T-helper 1 cell treated with Interleukin-12 subunit alpha and Interleukin-12 subunit beta and Interleukin-4 antibody, amounts not matched to agents 30 μg/mL and 1 μg/mL, for 36 hours (primary cell): Measurements from ENCODE around the gene TANGO2.

Experiments
- H3K27ac Mint-ChIP-seq: one replicate; pipeline ENCODE4 v1.8.0; 2021; ENCODE audit warnings: mild to moderate bottlenecking, mixed read lengths
- H3K27me3 Mint-ChIP-seq: one replicate; pipeline ENCODE4 v1.8.0; 2021; ENCODE audit warnings: low read depth, mixed read lengths
- H3K36me3 Mint-ChIP-seq: one replicate; pipeline ENCODE4 v1.8.0; 2021; ENCODE audit warnings: low read depth, mixed read lengths
- H3K4me1 Mint-ChIP-seq: one replicate; pipeline ENCODE4 v1.8.0; 2021; ENCODE audit warnings: low read depth, mixed read lengths
- H3K4me3 Mint-ChIP-seq: one replicate; pipeline ENCODE4 v1.8.0; 2021; ENCODE audit warnings: mild to moderate bottlenecking, moderate library complexity, mixed read lengths
- H3K9me3 Mint-ChIP-seq: one replicate; pipeline ENCODE4 v1.8.0; 2021; ENCODE audit warnings: mixed read lengths

TANGO2 gene

DNA sequence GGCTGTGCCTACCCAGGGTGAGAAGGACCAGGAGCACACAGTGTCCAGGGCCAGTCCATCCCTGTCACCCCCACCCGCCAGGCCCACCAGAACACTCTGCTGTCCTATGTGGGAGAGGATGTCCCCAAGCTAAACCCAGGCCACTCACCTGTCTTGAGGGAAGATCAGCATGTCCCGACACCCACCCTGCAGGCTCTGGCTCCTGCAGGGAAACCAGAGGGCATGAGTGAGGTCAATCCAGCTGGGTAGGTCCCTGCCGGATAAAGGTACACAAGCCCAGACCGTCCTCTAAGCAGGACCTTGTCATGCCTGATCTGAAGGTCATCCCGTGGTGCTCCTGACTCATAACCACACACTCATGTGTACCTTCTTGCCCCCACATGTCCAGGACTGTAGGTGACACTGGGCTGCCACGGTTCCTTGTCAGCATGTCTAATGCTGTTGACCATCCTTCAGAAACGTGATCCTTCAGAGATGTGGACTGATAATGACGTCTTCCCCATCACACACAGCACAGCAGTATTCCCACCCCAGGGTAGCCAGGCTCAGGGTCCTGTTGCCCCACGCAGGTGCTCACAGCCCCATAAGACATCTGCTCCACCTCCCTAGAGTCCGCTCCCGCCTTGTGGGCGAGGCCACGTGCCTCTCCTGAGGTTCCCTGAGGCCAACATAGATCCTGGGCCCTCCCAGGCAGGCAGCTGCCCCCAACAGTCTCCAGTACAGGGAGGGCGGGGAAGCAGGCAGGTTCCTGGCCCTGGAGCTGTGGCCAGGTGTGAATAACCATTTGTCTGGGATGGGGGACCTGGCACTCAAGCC lies 10.4 kb upstream of the TANGO2 start:
- peaks cover 11% of the 10 kb centered on the region for H3K27me3 Mint-ChIP-seq
- H3K27ac Mint-ChIP-seq, result no peak overlapping the region
- H3K4me1 Mint-ChIP-seq, result peaks cover 1% of the 10 kb centered on the region
- H3K9me3 Mint-ChIP-seq, result no peaks in the 10 kb centered on the region
- H3K36me3 Mint-ChIP-seq, result no peaks in the 10 kb centered on the region
- no peak overlapping the region for H3K4me3 Mint-ChIP-seq

GRCh38 chr22:20011123-20011992 lies 9.6 kb upstream of the TANGO2 start:
- Mint-ChIP-seq H3K4me1 (peaks cover 1% of the 10 kb centered on the region), H3K27ac (no peak overlapping the region), H3K36me3 (no peaks in the 10 kb centered on the region)

GRCh38 chr22:20011993-20012740 lies 8.7 kb upstream of the TANGO2 start:
- H3K4me3 Mint-ChIP-seq, result no peak overlapping the region
- peaks cover 16% of the 10 kb centered on the region for H3K27me3 Mint-ChIP-seq
- peaks cover 4% of the 10 kb centered on the region for H3K4me1 Mint-ChIP-seq
- H3K9me3 Mint-ChIP-seq, result no peaks in the 10 kb centered on the region
- H3K27ac Mint-ChIP-seq, result no peak overlapping the region
- H3K36me3 Mint-ChIP-seq, result no peaks in the 10 kb centered on the region

More at GRCh38 chr22:20011123-20011992, 9.6 kb upstream of the TANGO2 start:
- H3K27me3 Mint-ChIP-seq, result peaks cover 13% of the 10 kb centered on the region
- no peak overlapping the region for H3K4me3 Mint-ChIP-seq
- no peaks in the 10 kb centered on the region for H3K9me3 Mint-ChIP-seq

- H3K36me3 Mint-ChIP-seq, result no peaks in the 10 kb centered on the region
- H3K9me3 Mint-ChIP-seq, result no peaks in the 10 kb centered on the region
- no peak overlapping the region for H3K4me3 Mint-ChIP-seq
- H3K27ac Mint-ChIP-seq, result no peak overlapping the region
- peaks cover 4% of the 10 kb centered on the region for H3K4me1 Mint-ChIP-seq
- peaks cover 23% of the 10 kb centered on the region for H3K27me3 Mint-ChIP-seq
Measured at GRCh38 chr22:20012741-20013331, 8.1 kb upstream of the TANGO2 start.

- Mint-ChIP-seq H3K27ac (no peak overlapping the region), H3K9me3 (no peaks in the 10 kb centered on the region), H3K4me3 (no peak overlapping the region), H3K27me3 (peaks cover 25% of the 10 kb centered on the region), H3K4me1 (peaks cover 4% of the 10 kb centered on the region), H3K36me3 (no peaks in the 10 kb centered on the region)
Measured at GRCh38 chr22:20013382-20013871, 7.5 kb upstream of the TANGO2 start.

- peaks cover 4% of the 10 kb centered on the region for H3K4me1 Mint-ChIP-seq
- H3K27me3 Mint-ChIP-seq, result peaks cover 25% of the 10 kb centered on the region
- H3K36me3 Mint-ChIP-seq, result no peaks in the 10 kb centered on the region
- no peak overlapping the region for H3K27ac Mint-ChIP-seq
- peak overlapping the region; percentile 21 for H3K4me3 Mint-ChIP-seq
- H3K9me3 Mint-ChIP-seq, result no peaks in the 10 kb centered on the region
Measured at GRCh38 chr22:20014526-20015186, 6.3 kb upstream of the TANGO2 start.

DNA sequence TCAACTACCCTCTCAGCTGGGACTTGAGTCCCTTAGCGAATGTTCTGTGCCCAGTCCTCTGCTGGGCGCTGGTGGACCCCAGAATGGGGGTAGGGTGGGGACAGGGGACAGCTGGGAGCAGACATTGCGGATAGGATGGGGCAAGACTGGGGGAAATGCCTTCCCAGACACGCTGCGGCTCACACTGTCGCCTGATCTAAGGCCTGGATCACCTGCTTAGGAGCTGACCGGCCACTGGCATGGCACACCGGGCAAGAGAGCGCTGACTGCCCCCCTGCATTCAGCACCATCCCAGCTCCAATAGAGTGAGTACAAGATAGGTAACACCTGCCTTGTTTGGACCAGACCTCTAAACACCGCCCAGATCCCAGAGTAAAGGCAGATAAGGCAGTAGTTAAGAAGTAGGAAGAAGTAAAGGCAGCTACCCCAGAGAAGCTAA lies 5.7 kb upstream of the TANGO2 start:
- H3K27ac Mint-ChIP-seq, result no peak overlapping the region
- peak overlapping the region; percentile 54 for H3K4me3 Mint-ChIP-seq
- no peaks in the 10 kb centered on the region for H3K36me3 Mint-ChIP-seq
- H3K27me3 Mint-ChIP-seq, result peaks cover 25% of the 10 kb centered on the region
- no peaks in the 10 kb centered on the region for H3K9me3 Mint-ChIP-seq
- peaks cover 5% of the 10 kb centered on the region for H3K4me1 Mint-ChIP-seq

GRCh38 chr22:20015971-20016733 lies 4.8 kb upstream of the TANGO2 start:
- Mint-ChIP-seq H3K27me3 (peaks cover 25% of the 10 kb centered on the region), H3K9me3 (no peaks in the 10 kb centered on the region), H3K4me3 (no peak overlapping the region), H3K4me1 (peaks cover 10% of the 10 kb centered on the region), H3K36me3 (no peaks in the 10 kb centered on the region), H3K27ac (no peak overlapping the region)

DNA sequence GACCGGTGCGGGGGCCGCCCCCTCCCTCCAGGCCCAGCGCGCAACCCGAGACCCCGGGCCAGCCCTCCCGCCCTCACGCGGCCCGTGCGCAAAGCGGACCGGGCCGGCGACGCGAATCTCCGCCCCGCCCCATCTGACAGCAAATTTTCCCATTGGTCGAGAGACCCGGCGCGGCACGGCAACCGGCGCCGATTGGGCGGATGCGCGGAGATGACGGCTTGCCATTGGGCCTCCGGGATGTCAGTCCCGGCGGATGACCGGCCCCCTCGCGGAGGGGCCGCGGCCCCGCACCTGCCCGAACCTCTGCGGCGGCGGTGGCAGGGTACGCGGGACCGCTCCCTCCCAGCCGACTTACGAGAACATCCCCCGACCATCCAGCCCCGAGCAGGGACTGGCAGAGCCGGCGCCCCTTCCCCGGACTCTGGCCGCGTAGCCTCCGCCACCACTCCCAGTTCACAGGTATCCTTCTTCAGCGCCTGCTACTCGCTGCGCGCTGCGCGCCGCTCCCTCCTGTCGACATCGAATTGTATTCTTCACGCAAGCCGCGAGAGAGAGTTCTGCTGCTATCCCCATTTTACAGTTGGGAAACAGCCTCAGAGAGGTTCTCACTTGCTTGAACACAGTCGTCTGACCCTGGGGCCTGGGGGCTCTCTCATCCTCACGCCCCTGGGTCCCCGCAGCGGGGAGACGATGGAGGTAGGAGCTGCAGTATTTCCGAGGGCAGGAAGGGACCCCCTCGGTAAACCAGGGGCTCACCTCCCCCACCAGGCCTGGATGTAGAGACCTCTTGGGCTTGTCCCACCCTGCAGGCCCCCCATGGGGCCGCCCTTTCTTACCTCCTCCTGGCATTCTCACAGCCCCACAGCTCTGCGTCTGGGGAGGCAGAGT lies 3.9 kb upstream of the TANGO2 start, which contains the start of gene ARVCF:
TSS of gene ARVCF (minus strand) at position 90 of the 888 bp plus-strand sequence. CDS start 26,029 bp downstream, outside the sequence.
- Mint-ChIP-seq H3K4me1 (peaks cover 13% of the 10 kb centered on the region), H3K27ac (peak within 1 kb of the TSS; percentile 24), H3K36me3 (no peaks in the 10 kb centered on the region), H3K9me3 (no peaks in the 10 kb centered on the region), H3K27me3 (peaks cover 25% of the 10 kb centered on the region), H3K4me3 (peak within 1 kb of the TSS; percentile 88)

- H3K27ac Mint-ChIP-seq, result no peak overlapping the region
- H3K36me3 Mint-ChIP-seq, result no peaks in the 10 kb centered on the region
- no peaks in the 10 kb centered on the region for H3K9me3 Mint-ChIP-seq
- peaks cover 25% of the 10 kb centered on the region for H3K27me3 Mint-ChIP-seq
- H3K4me1 Mint-ChIP-seq, result peaks cover 17% of the 10 kb centered on the region
- H3K4me3 Mint-ChIP-seq, result peak overlapping the region; percentile 71
Measured at GRCh38 chr22:20017622-20017958, 3.3 kb upstream of the TANGO2 start.

- Mint-ChIP-seq H3K4me1 (peaks cover 17% of the 10 kb centered on the region), H3K9me3 (no peaks in the 10 kb centered on the region), H3K27ac (no peak overlapping the region), H3K4me3 (peak overlapping the region; percentile 71), H3K27me3 (peaks cover 25% of the 10 kb centered on the region), H3K36me3 (no peaks in the 10 kb centered on the region)
Measured at GRCh38 chr22:20018001-20018400, 2.9 kb upstream of the TANGO2 start.
